ENCODE measurements around the gene PIGA.
"Not testable (repeated sequence)": the region's sequence is repeated elsewhere in the genome, so short reads cannot be mapped to it uniquely, and the experiment has no call there.

PIGA gene

GRCh38 chrX:15310117-15310516 is 25.2 kb downstream of the PIGA start:
- H3K9me3 ChIP-seq (ENCODE audit: insufficient read depth, low read depth, low read length), result no peaks in the 10 kb centered on the region
- no peaks in the 10 kb centered on the region for H3F3A ChIP-seq (ENCODE audit: low read depth)
- no peaks in the 10 kb centered on the region for H3K27me3 ChIP-seq (ENCODE audit: insufficient read depth, low read length, poor library complexity, severe bottlenecking)
- H3K4me2 ChIP-seq (ENCODE audit: low read depth, low read length, poor library complexity, severe bottlenecking), result no peak overlapping the region
- H3K36me3 ChIP-seq (ENCODE audit: insufficient read depth, low read length), result no peaks in the 10 kb centered on the region
- H3K4me3 ChIP-seq (ENCODE audit: low read length, poor library complexity, severe bottlenecking), result no peak overlapping the region
- H3K9ac ChIP-seq (ENCODE audit: low read depth, low read length, poor library complexity, severe bottlenecking), result no peak overlapping the region
- TF ChIP-seq EZH2phosphoT487 (IDR thresholded peaks at IDR 0.05; ENCODE audit: borderline replicate concordance) (no peak), CTCF (conservative IDR thresholded peaks at IDR 0.05; ENCODE audit: low read length) (no peak)
- H3K9me2 ChIP-seq (replicated peaks; ENCODE audit: low read depth, low read length), result no peaks in the 10 kb centered on the region
- H2AFZ ChIP-seq (ENCODE audit: low read length), result no peak overlapping the region
- no peaks in the 10 kb centered on the region for H3K4me1 ChIP-seq (ENCODE audit: insufficient read depth, low read length, poor library complexity, severe bottlenecking)
- no peaks in the 10 kb centered on the region for H3K79me2 ChIP-seq (ENCODE audit: insufficient read depth, low read length)
- no peaks in the 10 kb centered on the region for H4K20me1 ChIP-seq (ENCODE audit: insufficient read depth, low read length, poor library complexity, severe bottlenecking)

DNA sequence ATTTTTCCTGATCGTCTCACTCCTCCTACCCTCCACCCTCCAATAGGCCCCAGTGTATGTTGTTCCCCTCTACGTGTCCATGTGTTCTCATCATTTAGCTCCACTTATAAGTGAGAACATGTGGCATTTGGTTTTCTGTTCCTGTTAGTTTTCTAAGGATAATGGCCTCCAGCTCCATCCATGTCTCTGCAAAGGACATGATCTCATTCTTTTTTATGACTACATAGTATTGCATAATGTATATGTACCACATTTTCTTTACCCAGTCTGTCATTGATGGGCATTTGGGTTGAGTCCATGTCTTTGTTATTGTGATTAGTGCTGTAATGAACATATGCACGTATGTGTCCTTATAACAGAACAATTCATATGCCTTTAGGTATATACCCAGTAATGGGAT is 29.4 kb downstream of the PIGA start:
- not testable (repeated sequence) for H3K36me3 ChIP-seq (ENCODE audit: insufficient read depth, low read length); H3K9ac ChIP-seq (ENCODE audit: low read depth, low read length, poor library complexity, severe bottlenecking); H3K4me2 ChIP-seq (ENCODE audit: low read depth, low read length, poor library complexity, severe bottlenecking); H3K4me3 ChIP-seq (ENCODE audit: low read length, poor library complexity, severe bottlenecking); H3K9me2 ChIP-seq (replicated peaks; ENCODE audit: low read depth, low read length); H3K27me3 ChIP-seq (ENCODE audit: insufficient read depth, low read length, poor library complexity, severe bottlenecking); H3K4me1 ChIP-seq (ENCODE audit: insufficient read depth, low read length, poor library complexity, severe bottlenecking); H3F3A ChIP-seq (ENCODE audit: low read depth); H4K20me1 ChIP-seq (ENCODE audit: insufficient read depth, low read length, poor library complexity, severe bottlenecking); H3K79me2 ChIP-seq (ENCODE audit: insufficient read depth, low read length); H2AFZ ChIP-seq (ENCODE audit: low read length); H3K9me3 ChIP-seq (ENCODE audit: insufficient read depth, low read depth, low read length)

DNA sequence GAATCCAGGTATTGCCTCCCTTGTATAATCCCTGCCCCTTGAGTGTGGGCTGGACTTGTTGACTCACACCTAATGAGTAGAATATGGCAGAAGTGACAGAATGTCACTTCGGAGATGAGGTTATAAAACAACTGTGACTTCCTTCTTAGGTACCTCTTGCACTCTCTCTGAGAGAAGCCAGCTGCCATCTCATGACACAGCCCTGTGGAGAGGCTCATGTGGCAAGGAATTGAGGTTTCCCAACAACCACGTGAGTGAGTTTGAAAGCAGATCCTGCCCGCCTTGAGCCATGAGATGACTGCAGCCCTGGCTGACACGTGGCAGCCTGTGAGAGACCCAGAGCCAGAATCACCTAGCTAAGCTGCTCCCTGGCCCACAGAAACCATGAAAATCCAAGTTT is 33.4 kb downstream of the PIGA start:
- Histone ChIP-seq H3K36me3 (ENCODE audit: insufficient read depth, low read length) (no peaks in the 10 kb centered on the region), H2AFZ (ENCODE audit: low read length) (peak overlapping the region; percentile 75), H3K27me3 (ENCODE audit: insufficient read depth, low read length, poor library complexity, severe bottlenecking) (no peaks in the 10 kb centered on the region), H3K9me2 (replicated peaks; ENCODE audit: low read depth, low read length) (no peaks in the 10 kb centered on the region), H4K20me1 (ENCODE audit: insufficient read depth, low read length, poor library complexity, severe bottlenecking) (no peaks in the 10 kb centered on the region), H3K9me3 (ENCODE audit: insufficient read depth, low read depth, low read length) (no peaks in the 10 kb centered on the region), H3K79me2 (ENCODE audit: insufficient read depth, low read length) (no peaks in the 10 kb centered on the region), H3K4me2 (ENCODE audit: low read depth, low read length, poor library complexity, severe bottlenecking) (no peak overlapping the region), H3K4me1 (ENCODE audit: insufficient read depth, low read length, poor library complexity, severe bottlenecking) (no peaks in the 10 kb centered on the region), H3K4me3 (ENCODE audit: low read length, poor library complexity, severe bottlenecking) (no peak overlapping the region), H3K9ac (ENCODE audit: low read depth, low read length, poor library complexity, severe bottlenecking) (no peak overlapping the region), H3F3A (ENCODE audit: low read depth) (no peaks in the 10 kb centered on the region)
- TF ChIP-seq CTCF (conservative IDR thresholded peaks at IDR 0.05; ENCODE audit: low read length), result no peak
- TF ChIP-seq EZH2phosphoT487 (IDR thresholded peaks at IDR 0.05; ENCODE audit: borderline replicate concordance), result no peak

- no peaks in the 10 kb centered on the region for H3K9me2 ChIP-seq (replicated peaks; ENCODE audit: low read depth, low read length)
- no peaks in the 10 kb centered on the region for H3K27me3 ChIP-seq (ENCODE audit: insufficient read depth, low read length, poor library complexity, severe bottlenecking)
- no peak overlapping the region for H3K4me2 ChIP-seq (ENCODE audit: low read depth, low read length, poor library complexity, severe bottlenecking)
- TF ChIP-seq CTCF (conservative IDR thresholded peaks at IDR 0.05; ENCODE audit: low read length) (peak; percentile 56), EZH2phosphoT487 (IDR thresholded peaks at IDR 0.05; ENCODE audit: borderline replicate concordance) (no peak)
- H2AFZ ChIP-seq (ENCODE audit: low read length), result no peak overlapping the region
- H3K9ac ChIP-seq (ENCODE audit: low read depth, low read length, poor library complexity, severe bottlenecking), result no peak overlapping the region
- no peaks in the 10 kb centered on the region for H4K20me1 ChIP-seq (ENCODE audit: insufficient read depth, low read length, poor library complexity, severe bottlenecking)
- H3K9me3 ChIP-seq (ENCODE audit: insufficient read depth, low read depth, low read length), result no peaks in the 10 kb centered on the region
- no peak overlapping the region for H3K4me3 ChIP-seq (ENCODE audit: low read length, poor library complexity, severe bottlenecking)
- no peaks in the 10 kb centered on the region for H3K4me1 ChIP-seq (ENCODE audit: insufficient read depth, low read length, poor library complexity, severe bottlenecking)
- H3F3A ChIP-seq (ENCODE audit: low read depth), result no peaks in the 10 kb centered on the region
- no peaks in the 10 kb centered on the region for H3K79me2 ChIP-seq (ENCODE audit: insufficient read depth, low read length)
- no peaks in the 10 kb centered on the region for H3K36me3 ChIP-seq (ENCODE audit: insufficient read depth, low read length)
Observed at GRCh38 chrX:15299941-15300851, 35.1 kb downstream of the PIGA start.

Measured in Loucy (cell line).